Fibroblast of lung (primary cell): Measurements from ENCODE around the gene ETV6.

Experiments
- CTCF ChIP-seq, 2 donors: IDR thresholded peaks in 1 of 2; conservative IDR thresholded peaks in 1 of 2; 1 replicate in 1 of 2; 2 replicates in 1 of 2; pipeline ENCODE4 v1.5.1; 2011 to 2012; ENCODE audit warnings: low read length in 2 of 2, control low read depth in 1 of 2, inconsistent platforms in 1 of 2, low read depth in 1 of 2, mild to moderate bottlenecking in 1 of 2
- EZH2 ChIP-seq: IDR thresholded peaks from 2 replicates; pipeline ENCODE4 v1.5.1; 2012; ENCODE audit warnings: low read length, control low read depth, mild to moderate bottlenecking; ENCODE audit errors: missing control alignments

- TF ChIP-seq CTCF (conservative IDR thresholded peaks at IDR 0.05 in 1 of 2, IDR thresholded peaks at IDR 0.05 in 1 of 2; ENCODE audit: low read depth in 1 of 2, low read length in 2 of 2) (no peak), EZH2 (no peak)
Observed at GRCh38 chr12:11771895-11772502, 122.5 kb downstream of the ETV6 start.
